Measurements from ENCODE around the gene BAIAP2L2. TPM values are rescaled to one million over a fixed set of nuclear protein-coding genes. Genes with fewer than 3 reads are reported as not detected.

BAIAP2L2 gene
- total RNA-seq, 1 donor from 2014 or later, result not detected

DNA sequence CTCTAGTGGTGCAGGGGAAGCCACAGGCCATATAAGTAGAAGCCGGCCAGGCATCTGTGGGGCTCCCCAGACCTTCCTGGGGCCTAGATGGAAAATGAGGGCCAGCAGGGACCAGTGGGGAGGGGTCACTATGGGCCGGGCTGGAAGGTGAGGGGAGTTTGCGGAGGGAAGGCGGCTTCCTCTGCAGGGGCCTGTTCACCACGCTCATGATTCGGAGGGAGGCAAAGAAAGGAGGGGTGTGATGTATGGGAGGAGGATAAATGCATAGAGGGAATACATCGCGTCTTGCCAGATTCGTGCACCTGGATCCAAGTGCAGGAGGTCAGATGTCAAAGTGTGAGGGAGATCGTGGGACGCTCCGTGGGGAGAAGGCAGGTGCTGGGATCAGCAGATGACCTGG lies 33.4 kb downstream of the BAIAP2L2 start:
- Histone ChIP-seq H3K9me3 (no peaks in the 10 kb centered on the region), H3K36me3 (peaks cover 0 to 36% of the 10 kb centered on the region in 2 donors), H3K4me3 (no peak overlapping the region), H3K4me1 (peaks cover 14% of the 10 kb centered on the region), H3K27me3 (no peaks in the 10 kb centered on the region), H3K27ac (no peak overlapping the region)
- TF ChIP-seq CTCF (IDR thresholded peaks at IDR 0.05), result no peak
- no peak for TF ChIP-seq POLR2A (IDR thresholded peaks at IDR 0.05)
- no peak for TF ChIP-seq POLR2AphosphoS5 (IDR thresholded peaks at IDR 0.05; ENCODE audit: insufficient read depth in 1 of 2, low read depth in 1 of 2)
- intact Hi-C loops (cut with DNase I), result no loop called here
- DNase-seq (ENCODE audit: extremely low spot score in 2 of 2), result no peak

DNA sequence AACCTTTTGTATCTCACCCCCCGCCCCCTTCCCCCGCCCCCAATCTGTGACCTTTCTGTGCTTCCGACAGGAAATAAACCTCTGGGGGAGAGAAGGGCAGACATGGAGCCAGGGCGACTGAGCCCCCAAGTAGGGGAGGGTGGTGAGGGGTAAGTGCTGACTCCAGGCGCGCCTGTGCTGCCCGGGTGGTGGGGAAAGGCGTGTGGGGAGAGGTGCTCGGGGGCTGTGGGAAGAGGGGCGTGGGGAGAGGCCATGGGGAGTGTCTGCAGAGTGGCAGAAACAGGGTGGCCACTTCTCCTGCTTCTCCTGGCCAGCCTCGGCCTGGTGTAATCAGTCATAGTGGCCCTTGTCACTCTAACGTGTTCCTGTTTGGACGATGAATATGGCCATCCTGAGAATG lies 34.5 kb downstream of the BAIAP2L2 start:
- Histone ChIP-seq H3K4me1 (peaks cover 5% of the 10 kb centered on the region), H3K9me3 (no peaks in the 10 kb centered on the region), H3K27ac (no peak overlapping the region), H3K4me3 (no peak overlapping the region), H3K36me3 (peaks cover 0 to 36% of the 10 kb centered on the region in 2 donors), H3K27me3 (no peaks in the 10 kb centered on the region)
- intact Hi-C loops (cut with DNase I), result no loop called here
- DNase-seq (ENCODE audit: extremely low spot score in 2 of 2), result no peak
- TF ChIP-seq POLR2AphosphoS5 (IDR thresholded peaks at IDR 0.05; ENCODE audit: insufficient read depth in 1 of 2, low read depth in 1 of 2) (no peak), CTCF (IDR thresholded peaks at IDR 0.05) (no peak), POLR2A (IDR thresholded peaks at IDR 0.05) (no peak)

DNA sequence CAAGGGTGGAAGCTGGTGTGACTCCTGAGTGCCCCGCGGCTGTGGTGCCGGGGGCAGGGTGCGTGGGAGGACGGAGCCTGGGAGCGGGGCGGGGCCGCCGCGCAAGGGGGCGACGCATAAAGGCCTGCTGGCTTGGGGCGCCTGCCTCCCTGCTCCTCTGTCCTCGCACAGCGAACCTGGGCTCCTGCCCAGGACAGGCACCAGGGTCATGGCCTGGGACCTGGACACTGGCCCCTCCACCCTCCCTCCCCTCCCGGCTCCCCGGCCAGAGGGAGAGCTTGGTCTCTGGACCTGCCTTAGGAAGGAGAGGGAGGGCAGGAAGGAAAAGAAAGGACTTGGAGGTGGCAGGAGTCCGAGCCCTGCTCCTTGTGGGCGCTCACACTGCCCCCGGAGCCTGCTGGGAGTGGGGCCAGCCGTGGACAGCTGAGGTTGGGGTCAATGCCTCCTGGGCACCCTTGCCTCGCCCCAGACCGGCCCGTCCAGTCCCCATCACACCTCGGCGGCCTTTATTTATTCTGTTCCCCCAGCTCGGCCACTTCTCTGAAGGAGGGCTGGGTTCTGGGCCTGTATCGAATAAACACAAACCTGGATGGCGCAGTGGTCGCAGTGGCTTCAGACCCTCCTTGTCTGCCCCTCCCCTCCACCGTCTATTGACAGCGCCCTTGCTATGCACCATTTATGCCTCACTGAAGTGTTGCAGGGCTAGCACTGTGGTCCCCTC lies 35.2 kb downstream of the BAIAP2L2 start:
- Histone ChIP-seq H3K4me1 (no peaks in the 10 kb centered on the region), H3K4me3 (no peak overlapping the region), H3K9me3 (no peaks in the 10 kb centered on the region), H3K27ac (no peak overlapping the region), H3K27me3 (no peaks in the 10 kb centered on the region), H3K36me3 (peaks cover 0 to 36% of the 10 kb centered on the region in 2 donors)
- no peak for TF ChIP-seq POLR2AphosphoS5 (IDR thresholded peaks at IDR 0.05; ENCODE audit: insufficient read depth in 1 of 2, low read depth in 1 of 2)
- TF ChIP-seq CTCF (IDR thresholded peaks at IDR 0.05), result no peak
- TF ChIP-seq POLR2A (IDR thresholded peaks at IDR 0.05), result no peak
- no peak for DNase-seq (ENCODE audit: extremely low spot score in 2 of 2)
- intact Hi-C loops (cut with DNase I), result no loop called here

DNA sequence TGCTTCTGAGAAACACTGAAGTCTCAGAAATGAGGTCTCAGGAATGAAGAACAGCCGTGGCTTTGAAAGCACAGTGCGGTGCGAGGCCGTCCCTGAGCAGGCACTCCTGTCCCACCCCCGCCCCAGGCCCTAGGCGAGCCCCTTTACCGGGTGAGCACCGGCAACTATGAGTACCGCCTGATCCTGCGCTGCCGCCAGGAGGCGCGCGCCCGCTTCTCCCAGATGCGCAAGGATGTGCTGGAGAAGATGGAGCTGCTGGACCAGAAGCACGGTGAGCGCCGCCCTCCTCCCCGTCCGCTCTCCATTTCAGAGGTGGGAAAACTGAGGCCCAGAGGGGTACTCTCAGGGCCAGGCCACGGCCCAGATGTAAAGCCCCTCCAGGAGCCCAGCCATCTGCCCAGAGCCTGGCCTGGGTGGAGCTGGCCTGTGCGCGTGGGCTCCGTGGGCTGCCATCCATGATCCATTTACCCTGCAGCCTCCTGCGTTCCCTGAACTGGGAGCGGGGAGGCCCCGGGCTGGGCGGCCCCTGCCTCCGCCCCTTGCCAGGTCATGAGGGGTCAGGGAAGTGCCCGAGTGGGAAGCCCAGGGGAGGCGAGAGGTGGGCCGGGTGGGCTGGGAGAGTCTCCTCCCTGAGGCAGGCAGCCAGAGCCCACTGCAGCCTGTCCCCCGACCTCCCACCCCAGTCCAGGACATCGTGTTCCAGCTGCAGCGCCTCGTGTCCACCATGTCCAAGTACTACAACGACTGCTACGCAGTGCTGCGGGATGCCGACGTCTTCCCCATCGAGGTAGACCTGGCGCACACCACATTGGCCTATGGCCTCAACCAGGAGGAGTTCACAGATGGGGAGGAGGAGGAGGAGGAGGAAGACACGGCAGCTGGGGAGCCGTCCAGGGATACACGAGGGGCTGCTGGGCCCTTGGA lies 36.0 kb downstream of the BAIAP2L2 start:
- no peak for DNase-seq (ENCODE audit: extremely low spot score in 2 of 2)
- intact Hi-C loops (cut with DNase I), result no loop called here

More for the DNA sequence above, 36.0 kb downstream of the BAIAP2L2 start:
- H3K27ac ChIP-seq, result no peak overlapping the region
- H3K4me1 ChIP-seq, result no peaks in the 10 kb centered on the region
- no peaks in the 10 kb centered on the region for H3K9me3 ChIP-seq
- TF ChIP-seq POLR2A (IDR thresholded peaks at IDR 0.05) (no peak), POLR2AphosphoS5 (IDR thresholded peaks at IDR 0.05; ENCODE audit: insufficient read depth in 1 of 2, low read depth in 1 of 2) (no peak), CTCF (IDR thresholded peaks at IDR 0.05) (no peak)
- peaks cover 0 to 36% of the 10 kb centered on the region in 2 donors for H3K36me3 ChIP-seq
- no peaks in the 10 kb centered on the region for H3K27me3 ChIP-seq
- H3K4me3 ChIP-seq, result no peak overlapping the region
